ENCODE measurements around the gene TUBB4B.

Gene TUBB4B

DNA sequence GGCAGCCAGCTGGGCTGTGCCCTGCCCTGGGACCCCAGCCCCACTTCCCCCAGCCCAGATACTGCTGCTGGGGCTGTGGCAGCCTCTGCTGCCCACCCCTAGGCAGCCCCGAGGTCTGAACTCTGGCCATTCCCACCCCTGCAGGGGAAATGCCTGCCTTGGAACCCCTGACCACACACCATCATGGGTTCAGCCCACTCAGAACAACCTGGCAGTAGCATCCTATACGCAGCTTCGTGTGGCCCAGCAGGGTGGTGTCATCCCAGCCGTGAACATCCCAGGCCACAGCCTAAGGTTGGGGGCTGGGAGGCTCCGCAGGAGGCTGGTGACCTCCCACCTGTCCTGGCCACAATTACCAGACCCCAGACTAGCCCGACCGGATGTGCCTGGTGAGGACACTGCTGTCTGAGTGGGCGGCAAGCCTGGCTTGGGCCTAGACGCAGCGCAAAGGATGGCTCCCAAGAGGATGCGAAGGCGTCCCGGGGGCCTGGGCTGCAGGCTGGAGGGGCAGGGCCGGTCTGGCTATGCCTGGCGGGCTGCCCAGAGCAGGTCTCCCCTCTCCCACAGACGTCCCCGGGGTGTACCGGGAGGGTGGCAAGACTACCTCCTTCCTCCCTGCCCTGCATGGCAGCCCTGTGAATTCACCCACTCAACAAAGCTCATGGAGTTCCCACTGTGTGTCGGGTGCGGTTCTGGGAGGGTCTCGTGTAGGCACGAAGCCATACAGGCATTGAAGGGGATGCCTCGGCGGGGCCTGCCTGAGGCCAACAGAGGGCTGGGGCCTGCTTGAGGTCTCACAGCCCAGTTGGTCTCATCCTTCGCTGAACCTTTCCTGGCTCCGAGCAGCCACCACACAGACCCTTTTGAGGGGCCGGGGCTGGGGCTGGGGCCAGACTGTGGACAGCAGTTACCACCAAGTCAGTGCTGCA, 11.9 kb upstream of the TUBB4B start:
- no peak for TF ChIP-seq EZH2 (IDR thresholded peaks at IDR 0.05; ENCODE audit: borderline replicate concordance, low read length)
- TF ChIP-seq, protein P1, sequence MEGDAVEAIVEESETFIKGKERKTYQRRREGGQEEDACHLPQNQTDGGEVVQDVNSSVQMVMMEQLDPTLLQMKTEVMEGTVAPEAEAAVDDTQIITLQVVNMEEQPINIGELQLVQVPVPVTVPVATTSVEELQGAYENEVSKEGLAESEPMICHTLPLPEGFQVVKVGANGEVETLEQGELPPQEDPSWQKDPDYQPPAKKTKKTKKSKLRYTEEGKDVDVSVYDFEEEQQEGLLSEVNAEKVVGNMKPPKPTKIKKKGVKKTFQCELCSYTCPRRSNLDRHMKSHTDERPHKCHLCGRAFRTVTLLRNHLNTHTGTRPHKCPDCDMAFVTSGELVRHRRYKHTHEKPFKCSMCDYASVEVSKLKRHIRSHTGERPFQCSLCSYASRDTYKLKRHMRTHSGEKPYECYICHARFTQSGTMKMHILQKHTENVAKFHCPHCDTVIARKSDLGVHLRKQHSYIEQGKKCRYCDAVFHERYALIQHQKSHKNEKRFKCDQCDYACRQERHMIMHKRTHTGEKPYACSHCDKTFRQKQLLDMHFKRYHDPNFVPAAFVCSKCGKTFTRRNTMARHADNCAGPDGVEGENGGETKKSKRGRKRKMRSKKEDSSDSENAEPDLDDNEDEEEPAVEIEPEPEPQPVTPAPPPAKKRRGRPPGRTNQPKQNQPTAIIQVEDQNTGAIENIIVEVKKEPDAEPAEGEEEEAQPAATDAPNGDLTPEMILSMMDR (IDR thresholded peaks at IDR 0.05; ENCODE audit: low read length) = no peak
- no peak overlapping the region for H3K4me2 ChIP-seq (ENCODE audit: low read length)
- no peaks in the 10 kb centered on the region for H3K9me2 ChIP-seq (ENCODE audit: low read depth, low read length)
- no peak overlapping the region for H3K27ac ChIP-seq (ENCODE audit: low read depth, low read length, poor library complexity, severe bottlenecking)
- no peaks in the 10 kb centered on the region for H4K20me1 ChIP-seq (ENCODE audit: insufficient read depth, low read length)
- H3K4me3 ChIP-seq (ENCODE audit: low read depth, low read length, poor library complexity, severe bottlenecking) = no peak overlapping the region
- no peaks in the 10 kb centered on the region for H3K9me3 ChIP-seq (ENCODE audit: low read length)
- no peak overlapping the region for H3K9ac ChIP-seq (ENCODE audit: low read length)
- H3K79me2 ChIP-seq (ENCODE audit: insufficient read depth, low read length) = no peaks in the 10 kb centered on the region
- peaks cover 12% of the 10 kb centered on the region; the same call in 1 of the 2 replicates for H3K27me3 ChIP-seq (ENCODE audit: insufficient read depth, low read length)
- peaks cover 2% of the 10 kb centered on the region for H3K4me1 ChIP-seq (ENCODE audit: insufficient read depth, low read length, severe bottlenecking)
- no peaks in the 10 kb centered on the region for H3K36me3 ChIP-seq (ENCODE audit: insufficient read depth, low read length)
- H2AFZ ChIP-seq (ENCODE audit: low read length) = no peak overlapping the region
- no peaks in the 10 kb centered on the region for H3F3A ChIP-seq (ENCODE audit: insufficient read depth, low read length)

DNA sequence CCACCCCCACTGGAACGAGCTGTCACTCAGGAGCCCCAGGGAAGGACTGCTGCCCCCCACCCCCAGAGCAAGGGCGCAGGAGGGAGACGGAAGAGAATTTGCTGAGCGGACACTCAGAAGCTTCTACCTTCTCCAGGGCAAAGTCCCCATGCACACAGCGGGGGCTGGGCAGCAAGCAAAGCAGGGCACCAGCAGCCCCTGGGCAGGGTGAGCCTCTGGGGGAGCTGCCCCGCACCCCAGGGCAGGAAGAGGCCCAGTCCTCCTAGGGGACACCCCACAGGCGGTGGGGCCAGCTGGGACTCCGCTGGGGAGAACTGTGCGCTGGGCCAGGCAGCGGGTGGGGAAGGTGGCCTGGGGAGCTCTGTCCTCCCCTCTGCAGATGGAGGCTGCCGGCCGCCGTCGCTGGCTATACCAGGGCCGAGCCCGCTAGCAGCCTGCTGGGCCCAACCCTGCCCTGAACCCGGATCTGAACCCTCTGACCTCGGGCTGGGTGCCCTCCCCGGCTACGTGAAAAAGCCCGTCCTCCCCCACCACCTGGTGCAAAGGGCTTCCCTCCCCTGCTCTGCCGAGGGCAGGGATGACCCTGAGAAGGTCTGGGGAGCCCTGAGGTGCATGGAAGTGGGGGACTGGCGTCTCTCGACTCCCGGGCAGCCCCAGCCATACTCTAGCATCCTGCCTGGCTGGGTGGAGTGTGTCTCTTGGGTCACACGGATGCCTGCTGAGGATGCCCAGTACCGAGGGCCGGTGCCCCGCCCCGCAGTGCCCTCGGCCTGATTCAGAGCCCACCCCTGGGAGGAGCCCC, 11.0 kb upstream of the TUBB4B start:
- H3K4me3 ChIP-seq (ENCODE audit: low read depth, low read length, poor library complexity, severe bottlenecking) = no peak overlapping the region
- peaks cover 12% of the 10 kb centered on the region; the same call in 1 of the 2 replicates for H3K27me3 ChIP-seq (ENCODE audit: insufficient read depth, low read length)
- H3K9ac ChIP-seq (ENCODE audit: low read length) = no peak overlapping the region
- no peaks in the 10 kb centered on the region for H3K9me2 ChIP-seq (ENCODE audit: low read depth, low read length)
- no peak overlapping the region for H3K4me2 ChIP-seq (ENCODE audit: low read length)
- H2AFZ ChIP-seq (ENCODE audit: low read length) = no peak overlapping the region
- no peaks in the 10 kb centered on the region for H3F3A ChIP-seq (ENCODE audit: insufficient read depth, low read length)
- no peaks in the 10 kb centered on the region for H3K4me1 ChIP-seq (ENCODE audit: insufficient read depth, low read length, severe bottlenecking)
- H4K20me1 ChIP-seq (ENCODE audit: insufficient read depth, low read length) = no peaks in the 10 kb centered on the region
- no peaks in the 10 kb centered on the region for H3K36me3 ChIP-seq (ENCODE audit: insufficient read depth, low read length)
- H3K79me2 ChIP-seq (ENCODE audit: insufficient read depth, low read length) = no peaks in the 10 kb centered on the region
- H3K27ac ChIP-seq (ENCODE audit: low read depth, low read length, poor library complexity, severe bottlenecking) = no peak overlapping the region
- TF ChIP-seq, protein P1 (IDR thresholded peaks at IDR 0.05; ENCODE audit: low read length) = no peak
- TF ChIP-seq EZH2 (IDR thresholded peaks at IDR 0.05; ENCODE audit: borderline replicate concordance, low read length) = no peak
- H3K9me3 ChIP-seq (ENCODE audit: low read length) = no peaks in the 10 kb centered on the region

DNA sequence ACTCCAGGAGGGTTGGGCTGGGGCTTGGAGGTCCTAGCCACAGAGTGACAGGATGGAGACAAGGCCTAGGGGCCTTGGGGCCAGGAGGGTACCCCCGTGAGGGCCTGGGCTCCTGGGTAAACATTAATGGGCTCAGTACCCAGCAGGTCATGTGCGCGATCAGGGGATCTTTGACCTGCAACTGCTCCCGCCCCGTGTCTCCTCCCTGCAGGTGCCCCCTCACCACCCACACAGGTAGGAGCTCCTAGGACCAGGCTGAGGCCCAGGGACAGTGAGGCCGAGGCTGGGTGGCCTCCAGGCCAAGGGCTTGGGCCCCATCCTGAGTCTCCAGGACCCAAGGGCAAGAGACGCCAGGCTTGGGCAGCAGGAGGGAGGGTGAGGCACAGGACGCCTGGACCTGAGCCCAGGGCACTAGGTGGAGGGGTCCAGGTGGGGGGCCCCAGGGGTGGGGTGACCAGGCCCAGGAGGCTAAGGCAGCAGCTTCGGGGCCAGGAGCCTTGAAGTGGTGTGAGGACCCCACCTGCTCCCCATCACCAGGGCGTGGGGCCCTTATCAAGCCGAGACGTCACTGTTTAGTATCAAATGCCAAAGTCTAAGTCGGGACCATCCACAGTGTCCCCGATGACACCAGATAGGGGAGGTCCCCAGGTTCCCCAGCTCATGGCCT, 10.2 kb upstream of the TUBB4B start, which contains the start of gene SLC34A3:
SLC34A3 (plus strand) TSS at position 197 of the 667 bp plus-strand sequence. CDS start 802 bp downstream, outside the sequence.
- H3K9me2 ChIP-seq (ENCODE audit: low read depth, low read length) = no peaks in the 10 kb centered on the region
- H3K9ac ChIP-seq (ENCODE audit: low read length) = no peak within 1 kb of the TSS
- no peaks in the 10 kb centered on the region for H3K4me1 ChIP-seq (ENCODE audit: insufficient read depth, low read length, severe bottlenecking)
- no peak within 1 kb of the TSS for H3K4me2 ChIP-seq (ENCODE audit: low read length)
- TF ChIP-seq, protein P1 (IDR thresholded peaks at IDR 0.05; ENCODE audit: low read length) = no peak
- no peak for TF ChIP-seq EZH2 (IDR thresholded peaks at IDR 0.05; ENCODE audit: borderline replicate concordance, low read length)
- no peak within 1 kb of the TSS for H3K4me3 ChIP-seq (ENCODE audit: low read depth, low read length, poor library complexity, severe bottlenecking)
- no peak within 1 kb of the TSS for H2AFZ ChIP-seq (ENCODE audit: low read length)
- no peaks in the 10 kb centered on the region for H4K20me1 ChIP-seq (ENCODE audit: insufficient read depth, low read length)
- peaks cover 12% of the 10 kb centered on the region; the same call in 1 of the 2 replicates for H3K27me3 ChIP-seq (ENCODE audit: insufficient read depth, low read length)
- H3K36me3 ChIP-seq (ENCODE audit: insufficient read depth, low read length) = no peaks in the 10 kb centered on the region
- H3K27ac ChIP-seq (ENCODE audit: low read depth, low read length, poor library complexity, severe bottlenecking) = no peak within 1 kb of the TSS
- no peaks in the 10 kb centered on the region for H3K79me2 ChIP-seq (ENCODE audit: insufficient read depth, low read length)
- H3F3A ChIP-seq (ENCODE audit: insufficient read depth, low read length) = no peaks in the 10 kb centered on the region
- no peaks in the 10 kb centered on the region for H3K9me3 ChIP-seq (ENCODE audit: low read length)
